Measurements from ENCODE around the gene CNOT11. TPM values are rescaled to one million over a fixed set of nuclear protein-coding genes. Genes with fewer than 3 reads are reported as not detected.
A peak's percentile ranks its signal among the peaks of the same experiment; 100 is the strongest.

Gene CNOT11
- polyA plus RNA-seq, 1 donor (not counting 4 experiments of a cell fraction or from before 2014, with no cell fraction given), result 83.1 TPM

DNA sequence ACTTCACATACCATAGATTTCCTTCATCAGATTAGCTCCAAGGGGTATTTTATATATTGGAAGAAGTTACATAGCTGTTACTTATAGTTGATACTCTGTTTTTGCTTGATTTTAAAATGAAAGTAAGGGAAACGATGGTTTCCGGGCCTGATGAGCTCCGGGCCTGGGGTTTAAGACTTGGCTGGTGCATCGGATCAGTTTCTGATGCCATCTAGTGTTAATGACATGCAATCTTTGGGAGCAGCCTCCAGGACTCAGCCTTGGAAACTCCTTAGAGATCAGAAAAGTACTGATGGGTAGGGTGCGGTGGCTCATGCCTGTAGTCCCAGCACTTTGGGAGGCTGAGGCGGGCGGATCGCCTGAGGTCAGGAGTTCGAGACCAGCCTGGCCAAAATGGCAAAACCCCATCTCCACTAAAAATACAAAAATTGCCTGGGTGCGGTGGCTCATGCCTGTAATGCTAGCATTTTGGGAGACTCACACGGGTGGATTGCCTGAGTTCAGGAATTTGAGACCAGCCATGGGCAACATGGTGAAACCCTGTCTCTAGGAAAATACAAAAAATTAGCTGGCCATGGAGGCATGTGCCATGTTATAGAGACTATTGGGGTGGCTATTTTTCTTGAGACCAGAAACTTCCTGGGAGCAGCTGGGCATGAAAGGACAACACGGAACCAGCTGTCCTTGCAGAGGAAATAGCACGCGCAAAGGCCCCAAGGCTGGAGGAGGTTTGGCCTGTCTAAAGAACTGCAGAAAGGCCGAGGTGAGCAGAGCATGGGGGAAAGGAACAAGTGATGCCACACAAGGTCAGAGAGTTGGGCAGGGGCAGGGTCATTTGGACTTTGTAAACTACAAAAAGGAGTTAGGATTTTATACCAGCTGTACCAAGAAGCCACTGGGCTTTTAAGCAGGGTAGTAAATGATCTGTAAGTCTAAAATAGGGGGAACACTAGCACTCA lies 46.9 kb upstream of the CNOT11 start:
- Histone ChIP-seq H2AFZ (ENCODE audit: control insufficient read depth, low read length) (peak overlapping the region; percentile 90), H3K4me1 (ENCODE audit: control insufficient read depth, extremely low read depth, insufficient read depth, low read length) (peaks cover 6% of the 10 kb centered on the region), H3K27me3 (ENCODE audit: control insufficient read depth, extremely low read depth, insufficient read depth, low read length) (no peaks in the 10 kb centered on the region), H3K9ac (ENCODE audit: control insufficient read depth, extremely low read depth, insufficient read depth, low read length) (peak overlapping the region; percentile 61), H3K9me3 (ENCODE audit: control insufficient read depth, low read depth, low read length) (no peaks in the 10 kb centered on the region), H3K4me2 (ENCODE audit: control insufficient read depth, extremely low read depth, insufficient read depth, low read depth, low read length) (peak overlapping the region; percentile 87), H4K20me1 (ENCODE audit: control insufficient read depth, extremely low read depth, insufficient read depth, low read length) (no peaks in the 10 kb centered on the region), H3K4me3 (ENCODE audit: control insufficient read depth in 2 of 3, extremely low read depth in 1 of 3, insufficient read depth in 2 of 3, low read depth in 1 of 3, low read length in 3 of 3) (peak overlapping the region in 2 of 3 experiments; percentile 52 to 54), H3K9me1 (ENCODE audit: control insufficient read depth, extremely low read depth, insufficient read depth, low read length) (no peaks in the 10 kb centered on the region), H3K36me3 (ENCODE audit: control insufficient read depth in 2 of 2, extremely low read depth in 1 of 2, insufficient read depth in 2 of 2, low read length in 2 of 2) (no peaks in the 10 kb centered on the region), H3K27ac (ENCODE audit: control insufficient read depth, insufficient read depth, low read length) (peak overlapping the region; percentile 56), H3K79me2 (ENCODE audit: control insufficient read depth, insufficient read depth, low read length) (no peaks in the 10 kb centered on the region)
- dilution Hi-C loops (cut with MboI; ENCODE audit: extremely low pct_ligation_motif_present, low sequenced_read_pairs), result loop anchor here (25.0 kb wide), 1 partner anchor 168 kb away; no protein-coding TSS in a partner anchor
- FAIRE-seq, result peak; percentile 73
- DNase-seq (ENCODE audit: low read depth, low spot score), result peak; percentile 52
- no peak for TF ChIP-seq EZH2 (IDR thresholded peaks at IDR 0.05; ENCODE audit: low read length)
- TF ChIP-seq, protein P1, sequence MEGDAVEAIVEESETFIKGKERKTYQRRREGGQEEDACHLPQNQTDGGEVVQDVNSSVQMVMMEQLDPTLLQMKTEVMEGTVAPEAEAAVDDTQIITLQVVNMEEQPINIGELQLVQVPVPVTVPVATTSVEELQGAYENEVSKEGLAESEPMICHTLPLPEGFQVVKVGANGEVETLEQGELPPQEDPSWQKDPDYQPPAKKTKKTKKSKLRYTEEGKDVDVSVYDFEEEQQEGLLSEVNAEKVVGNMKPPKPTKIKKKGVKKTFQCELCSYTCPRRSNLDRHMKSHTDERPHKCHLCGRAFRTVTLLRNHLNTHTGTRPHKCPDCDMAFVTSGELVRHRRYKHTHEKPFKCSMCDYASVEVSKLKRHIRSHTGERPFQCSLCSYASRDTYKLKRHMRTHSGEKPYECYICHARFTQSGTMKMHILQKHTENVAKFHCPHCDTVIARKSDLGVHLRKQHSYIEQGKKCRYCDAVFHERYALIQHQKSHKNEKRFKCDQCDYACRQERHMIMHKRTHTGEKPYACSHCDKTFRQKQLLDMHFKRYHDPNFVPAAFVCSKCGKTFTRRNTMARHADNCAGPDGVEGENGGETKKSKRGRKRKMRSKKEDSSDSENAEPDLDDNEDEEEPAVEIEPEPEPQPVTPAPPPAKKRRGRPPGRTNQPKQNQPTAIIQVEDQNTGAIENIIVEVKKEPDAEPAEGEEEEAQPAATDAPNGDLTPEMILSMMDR (optimal IDR thresholded peaks at IDR 0.05 in 1 of 3, IDR thresholded peaks at IDR 0.05 in 1 of 3, conservative IDR thresholded peaks at IDR 0.05 in 1 of 3; ENCODE audit: extremely low read depth in 1 of 3, insufficient read depth in 2 of 3, low read length in 3 of 3), result peak; percentile 58 to 81 (median 63)

DNA sequence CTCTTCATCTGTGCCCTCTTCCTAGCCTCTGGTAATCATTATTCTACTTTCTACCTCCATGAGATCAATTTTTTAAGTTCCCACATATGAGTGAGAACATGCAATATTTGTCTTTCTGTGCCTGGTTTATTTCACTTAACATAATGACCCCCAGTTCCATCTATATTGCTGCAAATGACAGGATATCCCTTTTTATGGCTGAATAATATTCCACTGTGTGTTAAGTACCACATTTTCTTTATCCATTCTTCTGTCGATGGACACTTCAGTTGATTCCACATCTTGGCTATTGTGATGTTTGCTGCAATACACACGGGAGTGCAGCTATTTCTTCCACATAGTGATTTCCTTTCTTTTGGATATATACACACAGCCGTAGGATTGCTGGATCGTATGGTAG lies 43.9 kb upstream of the CNOT11 start:
- Histone ChIP-seq H4K20me1 (ENCODE audit: control insufficient read depth, extremely low read depth, insufficient read depth, low read length) (no peaks in the 10 kb centered on the region), H3K9me3 (ENCODE audit: control insufficient read depth, low read depth, low read length) (no peaks in the 10 kb centered on the region), H3K9ac (ENCODE audit: control insufficient read depth, extremely low read depth, insufficient read depth, low read length) (no peak overlapping the region), H3K4me3 (ENCODE audit: control insufficient read depth in 2 of 3, extremely low read depth in 1 of 3, insufficient read depth in 2 of 3, low read depth in 1 of 3, low read length in 3 of 3) (no peak overlapping the region), H3K36me3 (ENCODE audit: control insufficient read depth in 2 of 2, extremely low read depth in 1 of 2, insufficient read depth in 2 of 2, low read length in 2 of 2) (no peaks in the 10 kb centered on the region), H3K9me1 (ENCODE audit: control insufficient read depth, extremely low read depth, insufficient read depth, low read length) (no peaks in the 10 kb centered on the region), H3K79me2 (ENCODE audit: control insufficient read depth, insufficient read depth, low read length) (no peaks in the 10 kb centered on the region), H3K27me3 (ENCODE audit: control insufficient read depth, extremely low read depth, insufficient read depth, low read length) (no peaks in the 10 kb centered on the region), H3K4me1 (ENCODE audit: control insufficient read depth, extremely low read depth, insufficient read depth, low read length) (no peaks in the 10 kb centered on the region), H2AFZ (ENCODE audit: control insufficient read depth, low read length) (no peak overlapping the region), H3K27ac (ENCODE audit: control insufficient read depth, insufficient read depth, low read length) (no peak overlapping the region), H3K4me2 (ENCODE audit: control insufficient read depth, extremely low read depth, insufficient read depth, low read depth, low read length) (no peak overlapping the region)
- FAIRE-seq (no peak), DNase-seq (ENCODE audit: low read depth, low spot score) (no peak)
- dilution Hi-C loops (cut with MboI; ENCODE audit: extremely low pct_ligation_motif_present, low sequenced_read_pairs), result loop anchor here (25.0 kb wide), 1 partner anchor 172 kb away; no protein-coding TSS in a partner anchor
- TF ChIP-seq, protein P1 (optimal IDR thresholded peaks at IDR 0.05 in 1 of 3, IDR thresholded peaks at IDR 0.05 in 1 of 3, conservative IDR thresholded peaks at IDR 0.05 in 1 of 3; ENCODE audit: extremely low read depth in 1 of 3, insufficient read depth in 2 of 3, low read length in 3 of 3), result no peak
- TF ChIP-seq EZH2 (IDR thresholded peaks at IDR 0.05; ENCODE audit: low read length), result no peak

Measured in keratinocyte (primary cell).